ENCODE results near the gene RYR2. TPM values are rescaled to one million over a fixed set of nuclear protein-coding genes. Genes with fewer than 3 reads are reported as not detected.

Gene RYR2
- total RNA-seq, 1 donor from 2014 or later = 0.02 TPM

DNA sequence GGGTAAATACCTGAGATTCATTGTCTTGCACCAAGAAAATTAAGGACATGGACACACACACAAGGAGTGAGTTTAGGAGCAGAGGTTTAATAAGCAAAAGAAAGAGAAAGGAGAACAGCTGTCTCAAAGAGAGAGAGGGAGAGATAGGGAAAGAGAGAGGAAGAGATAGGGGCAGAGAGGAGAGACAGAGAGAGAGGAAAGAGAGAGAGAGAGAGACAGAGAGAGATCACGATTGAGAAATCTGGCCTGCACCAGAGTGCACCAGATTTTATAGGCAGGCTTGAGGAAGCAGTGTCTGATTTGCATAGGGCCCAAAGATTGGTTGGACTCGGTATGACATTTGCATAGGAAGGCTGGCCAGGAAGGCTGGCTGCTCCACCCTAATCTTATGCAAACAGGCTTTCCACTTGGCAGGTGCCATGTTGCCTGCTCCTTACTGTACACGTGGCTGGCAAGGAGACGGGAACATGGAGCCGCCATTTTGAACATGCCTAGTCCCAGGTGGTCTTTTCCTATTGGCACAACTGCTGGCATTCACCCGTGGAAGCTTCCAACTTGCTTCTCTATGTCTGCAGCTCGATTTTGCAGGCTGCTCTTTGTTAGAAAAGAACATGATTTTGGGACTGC is 428.8 kb downstream of the RYR2 start:
- no peak overlapping the region for H3K4me3 Mint-ChIP-seq
- no peaks in the 10 kb centered on the region for H3K36me3 Mint-ChIP-seq (ENCODE audit: low read depth)
- no peaks in the 10 kb centered on the region for H3K27me3 Mint-ChIP-seq
- intact Hi-C loops (cut with micrococcal nuclease) = no loop called here
- H3K9me3 Mint-ChIP-seq = no peaks in the 10 kb centered on the region
- H3K27ac Mint-ChIP-seq = no peak overlapping the region
- no peak for DNase-seq
- H3K4me1 Mint-ChIP-seq = no peaks in the 10 kb centered on the region

- Mint-ChIP-seq H3K27ac (no peak overlapping the region), H3K4me1 (no peaks in the 10 kb centered on the region), H3K27me3 (no peaks in the 10 kb centered on the region), H3K36me3 (ENCODE audit: low read depth) (no peaks in the 10 kb centered on the region), H3K9me3 (no peaks in the 10 kb centered on the region), H3K4me3 (no peak overlapping the region)
- DNase-seq = no peak
- intact Hi-C loops (cut with micrococcal nuclease) = no loop called here
Observed at GRCh38 chr1:237471377-237471776, 429.4 kb downstream of the RYR2 start.

GRCh38 chr1:237471956-237472355 is 430.0 kb downstream of the RYR2 start:
- no peak overlapping the region for H3K27ac Mint-ChIP-seq
- H3K27me3 Mint-ChIP-seq = no peaks in the 10 kb centered on the region
- intact Hi-C loops (cut with micrococcal nuclease) = no loop called here
- no peak overlapping the region for H3K4me3 Mint-ChIP-seq
- DNase-seq = no peak
- H3K36me3 Mint-ChIP-seq (ENCODE audit: low read depth) = no peaks in the 10 kb centered on the region
- no peaks in the 10 kb centered on the region for H3K9me3 Mint-ChIP-seq
- no peaks in the 10 kb centered on the region for H3K4me1 Mint-ChIP-seq

GRCh38 chr1:237473854-237474253 is 431.9 kb downstream of the RYR2 start:
- Mint-ChIP-seq H3K4me3 (no peak overlapping the region), H3K4me1 (no peaks in the 10 kb centered on the region), H3K36me3 (ENCODE audit: low read depth) (no peaks in the 10 kb centered on the region), H3K27me3 (no peaks in the 10 kb centered on the region), H3K27ac (no peak overlapping the region), H3K9me3 (no peaks in the 10 kb centered on the region)
- no peak for DNase-seq
- intact Hi-C loops (cut with micrococcal nuclease) = no loop called here

DNA sequence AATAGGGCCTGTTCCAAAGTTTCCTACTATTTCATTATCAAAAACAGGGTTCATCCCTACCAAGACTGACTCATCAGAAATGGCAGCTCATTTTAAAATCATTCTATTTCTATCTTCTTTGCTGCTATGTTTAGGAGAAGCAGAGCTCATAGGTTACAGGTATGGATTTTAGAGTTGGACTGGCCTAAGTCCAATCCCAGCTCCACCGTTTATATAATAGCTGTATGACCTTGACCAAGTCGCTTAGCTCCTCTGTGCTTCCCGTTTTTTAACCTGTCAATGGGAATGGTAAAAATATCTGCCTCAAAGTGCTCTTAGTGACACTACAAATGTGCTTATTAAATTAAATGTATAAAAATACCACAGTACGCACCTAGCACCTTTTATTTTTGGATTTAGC is 436.1 kb downstream of the RYR2 start:
- Mint-ChIP-seq H3K9me3 (no peaks in the 10 kb centered on the region), H3K27me3 (no peaks in the 10 kb centered on the region), H3K36me3 (ENCODE audit: low read depth) (no peaks in the 10 kb centered on the region), H3K4me3 (no peak overlapping the region), H3K4me1 (no peaks in the 10 kb centered on the region), H3K27ac (no peak overlapping the region)
- no peak for DNase-seq
- intact Hi-C loops (cut with micrococcal nuclease) = no loop called here

- H3K27ac Mint-ChIP-seq = no peak overlapping the region
- H3K4me1 Mint-ChIP-seq = no peaks in the 10 kb centered on the region
- no peaks in the 10 kb centered on the region for H3K36me3 Mint-ChIP-seq (ENCODE audit: low read depth)
- DNase-seq = no peak
- H3K27me3 Mint-ChIP-seq = no peaks in the 10 kb centered on the region
- intact Hi-C loops (cut with micrococcal nuclease) = no loop called here
- H3K9me3 Mint-ChIP-seq = no peaks in the 10 kb centered on the region
- H3K4me3 Mint-ChIP-seq = no peak overlapping the region
Observed at GRCh38 chr1:237478842-237479241, 436.9 kb downstream of the RYR2 start.

GRCh38 chr1:237482777-237483176 is 440.8 kb downstream of the RYR2 start:
- Mint-ChIP-seq H3K4me1 (no peaks in the 10 kb centered on the region), H3K27ac (no peak overlapping the region), H3K9me3 (no peaks in the 10 kb centered on the region), H3K36me3 (ENCODE audit: low read depth) (no peaks in the 10 kb centered on the region), H3K27me3 (no peaks in the 10 kb centered on the region), H3K4me3 (no peak overlapping the region)
- intact Hi-C loops (cut with micrococcal nuclease) = no loop called here
- no peak for DNase-seq

GRCh38 chr1:237492359-237492758 is 450.4 kb downstream of the RYR2 start:
- Mint-ChIP-seq H3K27me3 (no peaks in the 10 kb centered on the region), H3K36me3 (ENCODE audit: low read depth) (no peaks in the 10 kb centered on the region), H3K9me3 (no peaks in the 10 kb centered on the region), H3K4me3 (no peak overlapping the region), H3K4me1 (no peaks in the 10 kb centered on the region), H3K27ac (no peak overlapping the region)
- no peak for DNase-seq
- intact Hi-C loops (cut with micrococcal nuclease) = no loop called here

GRCh38 chr1:237500566-237500965 is 458.6 kb downstream of the RYR2 start:
- Mint-ChIP-seq H3K4me1 (no peaks in the 10 kb centered on the region), H3K9me3 (no peaks in the 10 kb centered on the region), H3K27ac (no peak overlapping the region), H3K36me3 (ENCODE audit: low read depth) (no peaks in the 10 kb centered on the region), H3K27me3 (peaks cover 5% of the 10 kb centered on the region), H3K4me3 (no peak overlapping the region)
- intact Hi-C loops (cut with micrococcal nuclease) = no loop called here
- no peak for DNase-seq

- intact Hi-C loops (cut with micrococcal nuclease) = no loop called here
- no peak overlapping the region for H3K4me3 Mint-ChIP-seq
- no peak overlapping the region for H3K27ac Mint-ChIP-seq
- no peaks in the 10 kb centered on the region for H3K9me3 Mint-ChIP-seq
- DNase-seq = no peak
- peaks cover 5% of the 10 kb centered on the region for H3K27me3 Mint-ChIP-seq
- H3K4me1 Mint-ChIP-seq = no peaks in the 10 kb centered on the region
- H3K36me3 Mint-ChIP-seq (ENCODE audit: low read depth) = no peaks in the 10 kb centered on the region
Observed at GRCh38 chr1:237503292-237503691, 461.3 kb downstream of the RYR2 start.

GRCh38 chr1:237507005-237507404 is 465.0 kb downstream of the RYR2 start:
- no peak overlapping the region for H3K27ac Mint-ChIP-seq
- H3K4me3 Mint-ChIP-seq = no peak overlapping the region
- H3K9me3 Mint-ChIP-seq = no peaks in the 10 kb centered on the region
- no peak for DNase-seq
- intact Hi-C loops (cut with micrococcal nuclease) = no loop called here
- H3K36me3 Mint-ChIP-seq (ENCODE audit: low read depth) = no peaks in the 10 kb centered on the region
- no peaks in the 10 kb centered on the region for H3K4me1 Mint-ChIP-seq
- H3K27me3 Mint-ChIP-seq = peaks cover 13% of the 10 kb centered on the region

GRCh38 chr1:237509748-237510147 is 467.8 kb downstream of the RYR2 start:
- Mint-ChIP-seq H3K27ac (no peak overlapping the region), H3K4me3 (no peak overlapping the region), H3K27me3 (peaks cover 11% of the 10 kb centered on the region), H3K9me3 (no peaks in the 10 kb centered on the region), H3K36me3 (ENCODE audit: low read depth) (no peaks in the 10 kb centered on the region), H3K4me1 (no peaks in the 10 kb centered on the region)
- intact Hi-C loops (cut with micrococcal nuclease) = no loop called here
- DNase-seq = no peak

- H3K27ac Mint-ChIP-seq = no peak overlapping the region
- no peak for DNase-seq
- intact Hi-C loops (cut with micrococcal nuclease) = no loop called here
- H3K9me3 Mint-ChIP-seq = no peaks in the 10 kb centered on the region
- H3K4me1 Mint-ChIP-seq = no peaks in the 10 kb centered on the region
- H3K4me3 Mint-ChIP-seq = no peak overlapping the region
- H3K27me3 Mint-ChIP-seq = no peaks in the 10 kb centered on the region
- no peaks in the 10 kb centered on the region for H3K36me3 Mint-ChIP-seq (ENCODE audit: low read depth)
Observed at GRCh38 chr1:237525102-237525501, 483.1 kb downstream of the RYR2 start.

GRCh38 chr1:237527761-237528160 is 485.8 kb downstream of the RYR2 start:
- no peaks in the 10 kb centered on the region for H3K27me3 Mint-ChIP-seq
- H3K36me3 Mint-ChIP-seq (ENCODE audit: low read depth) = no peaks in the 10 kb centered on the region
- intact Hi-C loops (cut with micrococcal nuclease) = no loop called here
- H3K27ac Mint-ChIP-seq = no peak overlapping the region
- no peaks in the 10 kb centered on the region for H3K4me1 Mint-ChIP-seq
- no peak overlapping the region for H3K4me3 Mint-ChIP-seq
- DNase-seq = no peak
- no peaks in the 10 kb centered on the region for H3K9me3 Mint-ChIP-seq

DNA sequence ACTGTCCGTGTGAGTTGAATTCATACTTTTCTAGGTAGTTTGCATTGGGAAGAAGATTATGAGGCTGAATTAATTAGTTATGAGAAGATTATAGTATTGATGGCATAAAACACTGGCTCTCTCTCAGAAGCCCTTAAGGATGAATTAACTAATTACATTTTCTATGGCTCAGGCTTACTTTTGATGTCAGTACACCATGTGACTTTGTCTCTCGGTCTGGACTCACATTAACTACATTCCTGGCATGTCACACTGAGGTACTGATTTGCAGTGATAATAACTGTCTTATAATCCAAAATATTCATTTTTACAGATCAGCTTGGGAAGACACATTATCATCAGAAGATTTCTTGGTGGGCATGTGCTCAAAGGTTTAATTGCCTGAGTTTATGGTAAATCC is 486.6 kb downstream of the RYR2 start:
- H3K36me3 Mint-ChIP-seq (ENCODE audit: low read depth) = no peaks in the 10 kb centered on the region
- no peaks in the 10 kb centered on the region for H3K4me1 Mint-ChIP-seq
- H3K27ac Mint-ChIP-seq = no peak overlapping the region
- H3K9me3 Mint-ChIP-seq = no peaks in the 10 kb centered on the region
- H3K27me3 Mint-ChIP-seq = no peaks in the 10 kb centered on the region
- H3K4me3 Mint-ChIP-seq = no peak overlapping the region
- intact Hi-C loops (cut with micrococcal nuclease) = no loop called here
- DNase-seq = no peak
